Peyer's patch (tissue), 4 donors: ENCODE results near the gene SLC39A9.

ENCODE experiments used
- CTCF ChIP-seq, 6 experiments: fragments of 450-650 bp in 4 of 6; fragments of 200-600 bp in 2 of 6; sonication (generic) in 1 of 6; IDR thresholded peaks; one replicate each; pipeline ENCODE4 v1.5.1; 2017 to 2019; ENCODE audit warnings: antibody characterized with exemption in 6 of 6, mild to moderate bottlenecking in 3 of 6, moderate library complexity in 1 of 6
- POLR2A ChIP-seq, 2 donors: fragments of 450-650 bp; IDR thresholded peaks; one replicate each; pipeline ENCODE4 v1.5.1; 2017; ENCODE audit warnings: antibody characterized with exemption in 2 of 2, mild to moderate bottlenecking in 2 of 2, moderate library complexity in 2 of 2

GRCh38 chr14:69441948-69442347 lies 43.5 kb downstream of the SLC39A9 start:
- TF ChIP-seq CTCF (IDR thresholded peaks at IDR 0.05): no peak
- no peak for TF ChIP-seq POLR2A (IDR thresholded peaks at IDR 0.05)
